PC-3 (cell line): ENCODE measurements around the gene SLC7A1. TPM values are rescaled to one million over a fixed set of nuclear protein-coding genes. Genes with fewer than 3 reads are reported as not detected.

Source experiments
- ATAC-seq: fragments of 200-7000 bp; cut with Tn5 transposase; 2 replicates; pipeline ENCODE4 v1.9.1; 2020; ENCODE audit warnings: mild to moderate bottlenecking, moderate library complexity
- BruUV-seq: library from RNA; stranded (reverse); fragments of 400-500 nt; replicated peaks from 2 replicates; lab custom pipeline; 2021; lab: Mats Ljungman, UMichigan
- CTCF ChIA-PET: fragments of 300-600 bp; sonication (Branson Sonifier 250); formaldehyde crosslinking; loops from one replicate; lab custom pipeline; 2022; ENCODE audit warnings: antibody characterized with exemption; lab: Charles Lee
- POLR2A ChIA-PET: fragments of 300-600 bp; sonication (Branson Sonifier 250); formaldehyde crosslinking; loops from one replicate; lab custom pipeline; 2022; ENCODE audit warnings: antibody characterized with exemption; ENCODE audit not compliant: unreplicated experiment; lab: Charles Lee
- DNase-seq: peaks from one replicate; pipeline ENCODE4 v3.0.0-alpha.2; 2015
- H2AFZ ChIP-seq: fragments of 300-600 bp; sonication (generic); 2 replicates; pipeline ENCODE4 v1.6.0; 2016; ENCODE audit warnings: antibody characterized with exemption, low read length
- H3F3A ChIP-seq: fragments of 300-600 bp; sonication (generic); one replicate; pipeline ENCODE4 v1.6.0; 2017; ENCODE audit warnings: antibody characterized with exemption, low read length, control low read depth, mild to moderate bottlenecking; ENCODE audit not compliant: unreplicated experiment
- H3K27ac ChIP-seq: fragments of 300-600 bp; sonication (generic); 2 replicates; pipeline ENCODE4 v1.5.1; 2016; ENCODE audit warnings: mild to moderate bottlenecking, low read length
- H3K27me3 ChIP-seq: fragments of 300-600 bp; sonication (generic); 2 replicates; pipeline ENCODE4 v1.6.1; 2016; ENCODE audit warnings: low read length, mixed read lengths
- H3K36me3 ChIP-seq: fragments of 300-600 bp; sonication (generic); 2 replicates; pipeline ENCODE4 v1.6.1; 2016; ENCODE audit warnings: low read depth, mixed run types, low read length, mixed read lengths
- H3K4me1 ChIP-seq: fragments of 300-600 bp; sonication (generic); 2 replicates; pipeline ENCODE4 v1.5.1; 2016; ENCODE audit warnings: low read length; ENCODE audit not compliant: insufficient read depth
- H3K4me2 ChIP-seq: fragments of 300-600 bp; sonication (generic); 2 replicates; pipeline ENCODE4 v1.6.0; 2016; ENCODE audit warnings: low read length
- H3K4me3 ChIP-seq: fragments of 300-600 bp; sonication (generic); 2 replicates; pipeline ENCODE4 v1.5.1; 2016; ENCODE audit warnings: mild to moderate bottlenecking, low read length, mixed read lengths
- H3K79me2 ChIP-seq: fragments of 300-600 bp; sonication (generic); 2 replicates; pipeline ENCODE4 v1.6.1; 2017; ENCODE audit warnings: low read length, mixed read lengths
- H3K9ac ChIP-seq: fragments of 300-600 bp; sonication (generic); 2 replicates; pipeline ENCODE4 v1.6.0; 2016; ENCODE audit warnings: mild to moderate bottlenecking, low read length
- H3K9me2 ChIP-seq: fragments of 300-600 bp; sonication (generic); replicated peaks from 2 replicates; pipeline ENCODE4 v1.6.1; 2016; ENCODE audit warnings: mixed run types, low read length, mixed read lengths
- H3K9me3 ChIP-seq: fragments of 300-600 bp; sonication (generic); 2 replicates; pipeline ENCODE4 v1.6.1; 2016; ENCODE audit warnings: low read length, mixed read lengths
- H4K20me1 ChIP-seq: fragments of 300-600 bp; sonication (generic); 2 replicates; pipeline ENCODE4 v1.6.1; 2016; ENCODE audit warnings: low read length, mixed read lengths
- EZH2 ChIP-seq: fragments of 300-600 bp; sonication (generic); IDR thresholded peaks from one replicate; pipeline ENCODE4 v1.6.1; 2017; ENCODE audit warnings: antibody characterized with exemption, mild to moderate bottlenecking, low read length; ENCODE audit not compliant: unreplicated experiment
- EZH2phosphoT487 ChIP-seq: fragments of 300-600 bp; sonication (generic); IDR thresholded peaks from 2 replicates; pipeline ENCODE4 v1.6.1; 2018; ENCODE audit warnings: mild to moderate bottlenecking, antibody characterized with exemption, low read length, borderline replicate concordance
- intact Hi-C: fragments of 100-400 bp; cut with micrococcal nuclease; formaldehyde crosslinking; loops from 2 replicates; pipeline ENCODE4 v1.9.0; 2023
- total RNA-seq: library from RNA; depleted of rRNA; stranded (reverse); fragments of >200 nt; gene quantifications from 2 replicates; pipeline ENCODE4 v1.2.3, GENCODE V29; 2014
- TF ChIP-seq, protein P1 (sequence below): fragments of 300-600 bp; sonication (generic); conservative IDR thresholded peaks from 2 replicates; pipeline ENCODE4 v1.5.1; 2017; ENCODE audit warnings: antibody characterized with exemption, low read depth, mild to moderate bottlenecking, low read length

Gene SLC7A1
- total RNA-seq, 1 experiment from 2014 or later = 19.5 TPM

DNA sequence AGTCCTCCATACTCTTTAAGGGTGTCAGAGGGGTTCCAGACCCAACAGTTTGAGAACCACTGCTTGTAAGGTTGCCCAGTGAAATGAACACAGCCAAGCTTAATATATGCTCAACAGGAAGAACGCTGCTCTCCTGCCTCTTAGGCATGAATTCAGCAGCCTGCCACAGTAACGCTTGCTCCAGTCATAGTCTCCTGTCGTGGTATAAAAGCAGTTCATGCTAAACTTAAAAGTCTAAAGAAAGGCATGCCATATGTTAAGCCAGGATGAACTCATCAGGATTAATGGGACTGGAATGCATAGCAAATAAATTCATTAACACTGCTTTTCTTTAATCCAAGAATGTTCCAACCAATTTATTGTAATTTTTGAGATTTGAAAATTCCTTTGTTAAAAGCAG is 38.7 kb downstream of the SLC7A1 start:
- peaks cover 8% of the 10 kb centered on the region; the same call in 1 of the 2 replicates for H4K20me1 ChIP-seq
- H3K4me2 ChIP-seq = no peak overlapping the region
- H3K9me3 ChIP-seq = no peaks in the 10 kb centered on the region
- no peaks in the 10 kb centered on the region for H3F3A ChIP-seq
- CTCF ChIA-PET = no interaction called here
- BruUV-seq = no TSS peak
- H3K79me2 ChIP-seq = peaks cover 36% of the 10 kb centered on the region
- H3K4me3 ChIP-seq = no peak overlapping the region
- H2AFZ ChIP-seq = no peak overlapping the region
- POLR2A ChIA-PET = no interaction called here
- H3K27me3 ChIP-seq = no peaks in the 10 kb centered on the region
- DNase-seq (no peak), ATAC-seq (no peak)
- no peaks in the 10 kb centered on the region for H3K4me1 ChIP-seq
- no peak overlapping the region for H3K27ac ChIP-seq
- TF ChIP-seq, protein P1, sequence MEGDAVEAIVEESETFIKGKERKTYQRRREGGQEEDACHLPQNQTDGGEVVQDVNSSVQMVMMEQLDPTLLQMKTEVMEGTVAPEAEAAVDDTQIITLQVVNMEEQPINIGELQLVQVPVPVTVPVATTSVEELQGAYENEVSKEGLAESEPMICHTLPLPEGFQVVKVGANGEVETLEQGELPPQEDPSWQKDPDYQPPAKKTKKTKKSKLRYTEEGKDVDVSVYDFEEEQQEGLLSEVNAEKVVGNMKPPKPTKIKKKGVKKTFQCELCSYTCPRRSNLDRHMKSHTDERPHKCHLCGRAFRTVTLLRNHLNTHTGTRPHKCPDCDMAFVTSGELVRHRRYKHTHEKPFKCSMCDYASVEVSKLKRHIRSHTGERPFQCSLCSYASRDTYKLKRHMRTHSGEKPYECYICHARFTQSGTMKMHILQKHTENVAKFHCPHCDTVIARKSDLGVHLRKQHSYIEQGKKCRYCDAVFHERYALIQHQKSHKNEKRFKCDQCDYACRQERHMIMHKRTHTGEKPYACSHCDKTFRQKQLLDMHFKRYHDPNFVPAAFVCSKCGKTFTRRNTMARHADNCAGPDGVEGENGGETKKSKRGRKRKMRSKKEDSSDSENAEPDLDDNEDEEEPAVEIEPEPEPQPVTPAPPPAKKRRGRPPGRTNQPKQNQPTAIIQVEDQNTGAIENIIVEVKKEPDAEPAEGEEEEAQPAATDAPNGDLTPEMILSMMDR = no peak
- TF ChIP-seq EZH2phosphoT487 = no peak
- no peak for TF ChIP-seq EZH2
- H3K9me2 ChIP-seq = no peaks in the 10 kb centered on the region
- intact Hi-C loops = no loop called here
- H3K9ac ChIP-seq = no peak overlapping the region
- H3K36me3 ChIP-seq = peaks cover 3% of the 10 kb centered on the region; the same call in 1 of the 2 replicates

DNA sequence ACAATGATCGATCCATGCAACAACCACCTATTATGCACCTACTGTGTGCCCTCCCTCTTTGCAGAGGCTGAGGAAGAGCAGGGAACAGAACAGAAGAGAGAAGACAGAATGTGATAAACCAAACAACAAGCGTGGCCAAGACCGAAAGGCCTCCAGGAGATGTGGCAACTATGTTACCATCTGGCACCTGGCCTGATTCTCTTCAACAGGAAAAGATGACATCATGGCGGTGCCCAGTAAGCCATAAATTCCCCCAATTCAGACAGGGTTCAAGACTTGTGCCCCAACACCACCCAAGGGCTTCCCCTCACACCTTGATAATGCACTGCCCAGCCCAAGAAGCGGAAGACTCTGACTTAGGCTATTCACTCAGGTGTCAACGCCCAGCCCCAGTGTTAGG is 44.3 kb downstream of the SLC7A1 start:
- CTCF ChIA-PET = no interaction called here
- Histone ChIP-seq H3K9ac (no peak overlapping the region), H3K79me2 (peaks cover 20% of the 10 kb centered on the region), H3K9me3 (no peaks in the 10 kb centered on the region), H3K4me1 (no peaks in the 10 kb centered on the region), H3K9me2 (no peaks in the 10 kb centered on the region), H3K27ac (no peak overlapping the region), H3K36me3 (peaks cover 9% of the 10 kb centered on the region), H2AFZ (no peak overlapping the region), H3K27me3 (no peaks in the 10 kb centered on the region), H3K4me2 (no peak overlapping the region), H4K20me1 (0 out of 2 replicates have a peak, but pooled peaks cover 2% of the 10 kb centered on the region), H3K4me3 (no peak overlapping the region), H3F3A (no peaks in the 10 kb centered on the region)
- no peak for ATAC-seq
- no TSS peak for BruUV-seq
- POLR2A ChIA-PET = no interaction called here
- TF ChIP-seq EZH2 (no peak), EZH2phosphoT487 (no peak)
- TF ChIP-seq, protein P1 = no peak
- intact Hi-C loops = no loop called here
- DNase-seq = no peak

DNA sequence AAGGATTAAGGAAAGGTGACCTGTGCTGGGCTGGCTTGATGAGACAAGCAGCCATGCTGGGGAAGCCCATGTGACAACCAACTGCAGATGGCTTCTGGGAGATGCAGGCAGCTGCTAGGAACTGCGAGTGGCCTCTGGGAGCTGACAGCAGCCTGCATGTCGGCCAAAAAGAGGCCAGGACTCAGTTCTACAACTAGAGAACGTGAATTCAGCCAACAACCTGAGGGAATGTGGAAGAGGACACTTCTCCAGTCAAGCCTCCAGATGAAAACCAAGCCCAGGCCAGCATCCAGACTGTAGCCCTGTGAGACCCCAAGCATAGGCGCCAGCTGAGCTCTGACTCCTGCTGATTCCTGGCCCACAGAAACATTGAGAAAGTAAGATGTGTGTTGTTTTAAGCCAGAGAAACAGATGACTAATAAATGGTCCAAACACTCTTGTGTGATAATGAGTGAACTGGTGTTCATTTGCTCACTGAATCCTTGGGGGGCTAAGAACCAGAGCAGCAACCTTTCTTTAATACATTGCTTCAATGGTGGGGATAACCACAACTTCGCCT is 45.0 kb downstream of the SLC7A1 start:
- H3K36me3 ChIP-seq = peaks cover 9% of the 10 kb centered on the region
- POLR2A ChIA-PET = no interaction called here
- no peak for ATAC-seq
- H3F3A ChIP-seq = no peaks in the 10 kb centered on the region
- H3K79me2 ChIP-seq = peaks cover 17% of the 10 kb centered on the region
- BruUV-seq = no TSS peak
- H3K9me2 ChIP-seq = no peaks in the 10 kb centered on the region
- no peak for TF ChIP-seq EZH2
- no peak overlapping the region for H3K4me2 ChIP-seq
- H3K9me3 ChIP-seq = no peaks in the 10 kb centered on the region
- H3K9ac ChIP-seq = no peak overlapping the region
- no peaks in the 10 kb centered on the region for H3K4me1 ChIP-seq
- no peak for DNase-seq
- H3K27ac ChIP-seq = no peak overlapping the region
- 0 out of 2 replicates have a peak, but pooled peaks cover 6% of the 10 kb centered on the region for H4K20me1 ChIP-seq
- no peak overlapping the region for H3K4me3 ChIP-seq
- CTCF ChIA-PET = no interaction called here
- H2AFZ ChIP-seq = no peak overlapping the region
- H3K27me3 ChIP-seq = no peaks in the 10 kb centered on the region
- intact Hi-C loops = no loop called here
